Muscle layer of duodenum (tissue), 2 donors: ENCODE results near the gene IKBKE.

Experiments
- H3K27ac ChIP-seq: one replicate; pipeline ENCODE4 v1.7.0; 2013; ENCODE audit warnings: mild to moderate bottlenecking, low read length
- H3K27me3 ChIP-seq: one replicate; pipeline ENCODE4 v1.7.0; 2013; ENCODE audit warnings: low read depth, mild to moderate bottlenecking, control low read depth, low read length
- H3K36me3 ChIP-seq, 2 donors: one replicate each; pipeline ENCODE4 v1.7.0; 2013; ENCODE audit warnings: low read length in 2 of 2, control low read depth in 1 of 2, mild to moderate bottlenecking in 1 of 2; ENCODE audit not compliant: insufficient read depth in 2 of 2, control insufficient read depth in 1 of 2
- H3K4me1 ChIP-seq, 2 donors: one replicate each; pipeline ENCODE4 v1.7.0; 2013; ENCODE audit warnings: low read length in 2 of 2, mild to moderate bottlenecking in 2 of 2, control low read depth in 1 of 2, moderate library complexity in 1 of 2; ENCODE audit not compliant: insufficient read depth in 2 of 2, control insufficient read depth in 1 of 2
- H3K4me3 ChIP-seq, 2 donors: one replicate each; pipeline ENCODE4 v1.7.0; 2013; ENCODE audit warnings: low read length in 2 of 2, low read depth in 1 of 2, mild to moderate bottlenecking in 1 of 2
- H3K9me3 ChIP-seq, 2 donors: one replicate each; pipeline ENCODE4 v1.7.0; 2013; ENCODE audit warnings: low read length in 2 of 2, control low read depth in 1 of 2, mild to moderate bottlenecking in 1 of 2; ENCODE audit not compliant: control insufficient read depth in 1 of 2
- donor health status: healthy.

The IKBKE gene

GRCh38 chr1:206514813-206515387 is 44.6 kb downstream of the IKBKE start:
- Histone ChIP-seq H3K27ac (peak overlapping the region; percentile 16), H3K4me1 (peaks cover 6 to 9% of the 10 kb centered on the region in 2 donors), H3K36me3 (no peaks in the 10 kb centered on the region), H3K9me3 (no peaks in the 10 kb centered on the region), H3K4me3 (no peak overlapping the region), H3K27me3 (no peaks in the 10 kb centered on the region)

DNA sequence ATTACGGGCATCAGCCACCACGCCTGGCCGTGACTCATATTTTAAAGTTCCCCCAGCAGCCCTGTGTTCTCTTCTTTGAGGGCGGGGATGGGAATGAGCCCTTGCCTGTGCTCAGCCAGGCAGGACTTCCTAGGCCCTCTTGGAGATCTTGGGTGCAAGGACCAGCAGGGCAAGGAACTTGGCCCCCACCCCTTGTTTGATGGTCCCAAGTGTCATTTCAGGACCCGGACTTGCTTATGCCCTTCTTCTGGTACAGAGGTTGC is 46.4 kb downstream of the IKBKE start:
- H3K4me3 ChIP-seq = no peak overlapping the region
- no peak overlapping the region for H3K27ac ChIP-seq
- H3K9me3 ChIP-seq = no peaks in the 10 kb centered on the region
- H3K4me1 ChIP-seq = peaks cover 5 to 6% of the 10 kb centered on the region in 2 donors
- no peaks in the 10 kb centered on the region for H3K36me3 ChIP-seq
- no peaks in the 10 kb centered on the region for H3K27me3 ChIP-seq

DNA sequence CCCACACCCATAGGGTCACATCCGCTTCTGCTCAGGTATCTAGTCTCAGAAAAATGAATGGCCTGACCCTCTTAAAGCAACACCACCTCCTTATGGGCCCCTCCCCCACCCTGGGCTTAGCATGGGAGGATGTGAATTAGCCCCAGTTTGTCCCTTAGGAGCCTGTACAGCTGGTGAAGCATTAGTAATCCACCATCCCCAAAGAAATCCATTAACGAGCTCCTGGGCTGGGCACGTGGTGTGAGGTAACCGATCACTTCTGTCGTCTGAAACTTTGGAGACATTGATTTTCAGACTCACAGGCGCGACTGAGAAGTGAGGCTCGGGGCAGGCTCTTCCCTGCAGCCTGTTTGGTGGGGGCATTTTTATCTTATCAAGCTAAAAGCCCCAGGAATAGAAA is 47.5 kb downstream of the IKBKE start:
- Histone ChIP-seq H3K27me3 (no peaks in the 10 kb centered on the region), H3K4me3 (no peak overlapping the region), H3K9me3 (no peaks in the 10 kb centered on the region), H3K36me3 (no peaks in the 10 kb centered on the region), H3K4me1 (peaks cover 5 to 6% of the 10 kb centered on the region in 2 donors), H3K27ac (no peak overlapping the region)

- no peak overlapping the region for H3K4me3 ChIP-seq
- peaks cover 1 to 6% of the 10 kb centered on the region in 2 donors for H3K4me1 ChIP-seq
- no peaks in the 10 kb centered on the region for H3K36me3 ChIP-seq
- no peaks in the 10 kb centered on the region for H3K27me3 ChIP-seq
- H3K9me3 ChIP-seq = no peaks in the 10 kb centered on the region
- H3K27ac ChIP-seq = no peak overlapping the region
Observed at GRCh38 chr1:206518206-206518605, 47.9 kb downstream of the IKBKE start.

- no peaks in the 10 kb centered on the region for H3K27me3 ChIP-seq
- no peak overlapping the region for H3K4me3 ChIP-seq
- no peaks in the 10 kb centered on the region for H3K9me3 ChIP-seq
- H3K36me3 ChIP-seq = no peaks in the 10 kb centered on the region
- H3K4me1 ChIP-seq = peaks cover 0 to 4% of the 10 kb centered on the region in 2 donors
- H3K27ac ChIP-seq = no peak overlapping the region
Observed at GRCh38 chr1:206518743-206519142, 48.5 kb downstream of the IKBKE start.

DNA sequence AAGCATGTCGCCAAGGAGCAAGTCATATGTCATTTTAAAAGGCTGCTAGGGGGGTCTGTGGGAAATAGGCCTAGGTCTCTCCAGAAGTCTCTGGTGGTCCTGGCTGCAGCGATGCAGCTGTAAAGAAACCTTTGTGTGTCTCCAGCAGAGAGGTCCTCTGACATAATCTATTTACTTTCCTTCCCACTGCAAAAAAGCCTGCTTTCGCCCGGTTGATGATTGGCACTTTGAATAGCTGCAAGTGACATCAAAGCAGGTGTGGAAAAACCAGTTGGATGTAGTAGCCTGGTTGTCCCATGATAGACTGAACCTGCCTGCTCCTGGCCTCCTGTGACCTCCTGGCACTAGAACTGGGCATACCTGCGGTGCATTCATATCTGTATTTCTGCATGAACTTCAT is 50.9 kb downstream of the IKBKE start:
- H3K4me3 ChIP-seq = no peak overlapping the region
- H3K27me3 ChIP-seq = no peaks in the 10 kb centered on the region
- no peaks in the 10 kb centered on the region for H3K36me3 ChIP-seq
- H3K27ac ChIP-seq = no peak overlapping the region
- H3K9me3 ChIP-seq = no peaks in the 10 kb centered on the region
- no peaks in the 10 kb centered on the region for H3K4me1 ChIP-seq

GRCh38 chr1:206521694-206522402 is 51.6 kb downstream of the IKBKE start:
- Histone ChIP-seq H3K27ac (no peak overlapping the region), H3K36me3 (no peaks in the 10 kb centered on the region), H3K4me3 (no peak overlapping the region), H3K9me3 (no peaks in the 10 kb centered on the region), H3K27me3 (no peaks in the 10 kb centered on the region), H3K4me1 (no peaks in the 10 kb centered on the region)

DNA sequence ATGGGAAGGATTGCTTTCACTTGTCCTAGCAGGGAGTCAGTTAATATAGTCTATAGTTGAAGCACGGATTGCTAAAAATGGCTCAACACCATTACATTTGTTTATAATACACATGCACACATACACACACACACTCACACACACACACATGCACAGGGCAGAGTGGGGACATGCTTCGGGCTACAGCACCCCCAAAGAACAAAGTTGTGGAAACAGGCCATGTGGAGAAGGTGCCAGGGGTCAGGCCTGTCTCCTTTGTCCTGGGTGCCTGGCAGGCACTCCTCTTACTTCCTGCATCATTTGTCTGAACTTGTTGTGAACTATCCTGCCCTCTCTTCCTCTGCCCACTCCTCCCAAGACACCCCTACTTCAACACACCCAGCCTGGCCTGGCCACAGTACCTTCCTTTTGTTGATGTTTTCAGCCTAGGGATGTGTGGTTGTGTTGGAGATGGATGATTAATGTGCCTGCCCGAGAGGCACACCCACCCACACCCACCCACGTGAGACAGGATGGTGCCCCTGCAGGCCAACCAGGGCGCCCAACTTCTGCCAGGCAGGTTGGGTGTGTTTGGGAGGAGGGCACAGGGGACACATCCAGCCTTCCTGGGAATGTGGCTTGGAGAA is 54.6 kb downstream of the IKBKE start:
- no peaks in the 10 kb centered on the region for H3K27me3 ChIP-seq
- no peaks in the 10 kb centered on the region for H3K36me3 ChIP-seq
- no peaks in the 10 kb centered on the region for H3K4me1 ChIP-seq
- H3K9me3 ChIP-seq = no peaks in the 10 kb centered on the region
- H3K27ac ChIP-seq = no peak overlapping the region
- no peak overlapping the region for H3K4me3 ChIP-seq

GRCh38 chr1:206526064-206526911 is 56.0 kb downstream of the IKBKE start:
- H3K4me1 ChIP-seq = no peaks in the 10 kb centered on the region
- no peak overlapping the region for H3K27ac ChIP-seq
- no peaks in the 10 kb centered on the region for H3K9me3 ChIP-seq
- H3K4me3 ChIP-seq = no peak overlapping the region
- H3K36me3 ChIP-seq = no peaks in the 10 kb centered on the region
- no peaks in the 10 kb centered on the region for H3K27me3 ChIP-seq

GRCh38 chr1:206529425-206529824 is 59.1 kb downstream of the IKBKE start:
- no peak overlapping the region for H3K27ac ChIP-seq
- no peaks in the 10 kb centered on the region for H3K27me3 ChIP-seq
- H3K4me1 ChIP-seq = no peaks in the 10 kb centered on the region
- no peak overlapping the region for H3K4me3 ChIP-seq
- H3K9me3 ChIP-seq = no peaks in the 10 kb centered on the region
- H3K36me3 ChIP-seq = no peaks in the 10 kb centered on the region

DNA sequence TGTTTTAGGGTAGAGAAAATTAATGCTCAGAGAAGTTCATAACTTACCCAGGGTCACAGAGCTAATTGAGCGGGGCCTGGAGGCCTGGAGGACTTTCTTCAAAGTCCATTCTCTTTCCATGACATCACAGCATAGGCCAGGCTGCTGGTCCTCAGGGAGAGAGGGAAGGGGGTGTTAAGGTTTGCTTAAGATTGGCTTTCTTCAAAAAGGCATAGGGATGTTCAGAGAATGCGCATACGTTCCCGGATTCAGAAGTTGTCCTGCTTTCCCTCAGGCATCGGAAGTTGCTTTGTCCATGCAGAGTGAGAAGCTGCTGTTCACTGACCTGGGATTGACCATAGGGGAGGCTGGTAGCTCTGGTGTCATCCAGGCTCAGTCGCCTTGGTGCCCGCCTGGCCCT is 62.1 kb downstream of the IKBKE start:
- Histone ChIP-seq H3K27ac (no peak overlapping the region), H3K36me3 (no peaks in the 10 kb centered on the region), H3K9me3 (no peaks in the 10 kb centered on the region), H3K27me3 (no peaks in the 10 kb centered on the region), H3K4me1 (no peaks in the 10 kb centered on the region), H3K4me3 (no peak overlapping the region)
